GM12878 (cell line): ENCODE measurements around the gene RNF115.

Source experiments
- GABPA ChIP-seq: IDR thresholded peaks from 2 replicates; pipeline ENCODE4 v1.6.1; 2014; ENCODE audit warnings: antibody characterized with exemption, low read depth, mild to moderate bottlenecking, inconsistent platforms
- HCFC1 ChIP-seq: fragments of 150-350 bp; IDR thresholded peaks from 2 replicates; pipeline ENCODE4 v1.6.1; 2014; ENCODE audit warnings: low read length

- TF ChIP-seq HCFC1 (no peak), GABPA (no peak)
These were observed 576 bp upstream of the RNF115 start for GRCh38 chr1:145824499-145824842.
